ENCODE data around the gene C1orf141.
A peak's percentile ranks its signal among the peaks of the same experiment; 100 is the strongest.

C1orf141 gene

GRCh38 chr1:67061266-67061665 is 73.5 kb downstream of the C1orf141 start:
- peaks cover 4% of the 10 kb centered on the region for H3K4me1 ChIP-seq (ENCODE audit: control insufficient read depth, insufficient read depth, low read length)
- no peak overlapping the region for H3K4me3 ChIP-seq (ENCODE audit: insufficient read depth, low read depth, low read length)
- H3K27me3 ChIP-seq (ENCODE audit: control insufficient read depth, insufficient read depth, low read length, poor library complexity, severe bottlenecking), result no peaks in the 10 kb centered on the region
- no peak overlapping the region for H3K27ac ChIP-seq (ENCODE audit: insufficient read depth, low read depth, low read length, poor library complexity, severe bottlenecking)
- WGBS, 2 experiments, result 90 to 94% methylated on average over 2 of the region's 2 CpGs
- no peaks in the 10 kb centered on the region for H3K9me3 ChIP-seq (ENCODE audit: control insufficient read depth, low read length)
- H3K36me3 ChIP-seq (ENCODE audit: control insufficient read depth, insufficient read depth, low read length), result no peaks in the 10 kb centered on the region

DNA sequence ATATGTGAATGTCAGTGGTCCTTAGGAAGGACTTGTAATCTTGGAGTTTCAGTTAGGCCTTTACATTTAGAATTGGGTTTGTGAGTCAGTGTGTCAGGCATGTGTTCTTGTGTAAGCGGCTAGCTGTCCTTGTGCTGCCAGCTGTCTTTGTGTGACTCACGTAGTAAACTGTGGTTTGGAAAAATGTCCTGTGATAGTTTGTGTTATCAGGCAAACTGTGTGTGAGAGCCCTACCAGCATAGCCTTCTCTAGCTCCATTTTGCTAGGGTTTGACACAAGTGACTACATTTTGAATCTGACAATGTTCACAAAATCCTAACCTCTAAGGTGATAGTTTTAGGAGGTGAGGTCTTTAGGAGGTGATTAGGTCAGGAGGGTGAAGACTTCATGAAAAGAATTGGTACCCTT is 74.0 kb downstream of the C1orf141 start:
- WGBS, 2 experiments, result 92 to 95% methylated on average over 2 of the region's 2 CpGs
- Histone ChIP-seq H3K27ac (ENCODE audit: insufficient read depth, low read depth, low read length, poor library complexity, severe bottlenecking) (no peak overlapping the region), H3K4me3 (ENCODE audit: insufficient read depth, low read depth, low read length) (no peak overlapping the region)

DNA sequence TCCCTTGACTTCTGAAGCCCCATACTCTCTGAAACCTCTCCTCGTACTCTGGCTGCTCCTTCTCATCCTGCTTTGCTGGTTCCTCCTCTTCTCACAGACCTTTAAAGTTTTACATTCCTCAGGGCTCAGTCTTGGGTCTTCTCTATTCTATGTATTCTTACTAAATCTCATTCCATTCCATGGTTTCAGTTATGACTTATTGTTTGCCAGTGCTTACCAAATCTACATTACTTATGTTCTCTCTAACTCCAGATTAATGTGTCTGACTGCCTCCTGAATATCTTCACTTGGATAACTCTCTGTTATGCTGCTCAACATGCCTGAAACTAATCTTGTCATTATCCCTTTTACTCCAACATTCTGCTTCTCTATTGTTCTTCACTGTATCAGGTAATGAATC is 75.4 kb downstream of the C1orf141 start:
- no peaks in the 10 kb centered on the region for H3K27me3 ChIP-seq (ENCODE audit: control insufficient read depth, insufficient read depth, low read length, poor library complexity, severe bottlenecking)
- no peaks in the 10 kb centered on the region for H3K9me3 ChIP-seq (ENCODE audit: control insufficient read depth, low read length)
- no peak overlapping the region for H3K4me3 ChIP-seq (ENCODE audit: insufficient read depth, low read depth, low read length)
- peaks cover 4% of the 10 kb centered on the region for H3K4me1 ChIP-seq (ENCODE audit: control insufficient read depth, insufficient read depth, low read length)
- WGBS, 2 experiments, result 92 to 95% methylated on average over 1 of the region's 1 CpG
- no peak overlapping the region for H3K27ac ChIP-seq (ENCODE audit: insufficient read depth, low read depth, low read length, poor library complexity, severe bottlenecking)
- H3K36me3 ChIP-seq (ENCODE audit: control insufficient read depth, insufficient read depth, low read length), result no peaks in the 10 kb centered on the region

More for the DNA sequence above, 74.0 kb downstream of the C1orf141 start:
- H3K27me3 ChIP-seq (ENCODE audit: control insufficient read depth, insufficient read depth, low read length, poor library complexity, severe bottlenecking), result no peaks in the 10 kb centered on the region
- no peaks in the 10 kb centered on the region for H3K36me3 ChIP-seq (ENCODE audit: control insufficient read depth, insufficient read depth, low read length)
- peaks cover 4% of the 10 kb centered on the region for H3K4me1 ChIP-seq (ENCODE audit: control insufficient read depth, insufficient read depth, low read length)
- H3K9me3 ChIP-seq (ENCODE audit: control insufficient read depth, low read length), result no peaks in the 10 kb centered on the region

- Histone ChIP-seq H3K27ac (ENCODE audit: insufficient read depth, low read depth, low read length, poor library complexity, severe bottlenecking) (no peak overlapping the region), H3K4me1 (ENCODE audit: control insufficient read depth, insufficient read depth, low read length) (peaks cover 4% of the 10 kb centered on the region), H3K9me3 (ENCODE audit: control insufficient read depth, low read length) (no peaks in the 10 kb centered on the region), H3K4me3 (ENCODE audit: insufficient read depth, low read depth, low read length) (no peak overlapping the region), H3K27me3 (ENCODE audit: control insufficient read depth, insufficient read depth, low read length, poor library complexity, severe bottlenecking) (no peaks in the 10 kb centered on the region), H3K36me3 (ENCODE audit: control insufficient read depth, insufficient read depth, low read length) (no peaks in the 10 kb centered on the region)
- WGBS, 2 experiments, result 86 to 88% methylated on average over 3 of the region's 3 CpGs
Measured at GRCh38 chr1:67058761-67059160, 76.0 kb downstream of the C1orf141 start.

DNA sequence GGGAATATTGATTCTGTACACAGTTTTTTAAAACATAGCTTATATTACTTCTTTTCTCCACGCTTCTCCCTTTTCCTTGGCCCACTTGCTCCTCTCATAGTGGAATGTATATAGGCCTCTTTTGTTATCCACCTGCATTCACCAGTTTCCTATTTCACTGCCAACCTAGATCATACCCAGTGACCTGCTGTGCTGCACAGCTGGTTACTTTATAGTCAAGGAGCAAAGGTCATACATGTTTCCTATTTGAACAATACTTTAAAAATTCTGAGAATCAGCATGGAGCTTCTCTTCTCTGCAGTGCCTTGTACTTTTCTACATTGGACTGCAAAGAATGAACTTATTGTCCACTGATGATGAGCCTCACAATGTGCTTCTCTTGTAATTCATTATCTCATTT is 76.5 kb downstream of the C1orf141 start:
- no peak overlapping the region for H3K27ac ChIP-seq (ENCODE audit: insufficient read depth, low read depth, low read length, poor library complexity, severe bottlenecking)
- no peaks in the 10 kb centered on the region for H3K9me3 ChIP-seq (ENCODE audit: control insufficient read depth, low read length)
- 62 to 63% methylated on average over 1 of the region's 1 CpG for WGBS, 2 experiments
- H3K4me1 ChIP-seq (ENCODE audit: control insufficient read depth, insufficient read depth, low read length), result peaks cover 4% of the 10 kb centered on the region
- H3K27me3 ChIP-seq (ENCODE audit: control insufficient read depth, insufficient read depth, low read length, poor library complexity, severe bottlenecking), result no peaks in the 10 kb centered on the region
- no peak overlapping the region for H3K4me3 ChIP-seq (ENCODE audit: insufficient read depth, low read depth, low read length)
- no peaks in the 10 kb centered on the region for H3K36me3 ChIP-seq (ENCODE audit: control insufficient read depth, insufficient read depth, low read length)

- H3K27me3 ChIP-seq (ENCODE audit: control insufficient read depth, insufficient read depth, low read length, poor library complexity, severe bottlenecking), result no peaks in the 10 kb centered on the region
- no peaks in the 10 kb centered on the region for H3K9me3 ChIP-seq (ENCODE audit: control insufficient read depth, low read length)
- H3K36me3 ChIP-seq (ENCODE audit: control insufficient read depth, insufficient read depth, low read length), result peaks cover 2% of the 10 kb centered on the region
- peak within 1 kb of the TSS; percentile 90 for H3K27ac ChIP-seq (ENCODE audit: insufficient read depth, low read depth, low read length, poor library complexity, severe bottlenecking)
- H3K4me1 ChIP-seq (ENCODE audit: control insufficient read depth, insufficient read depth, low read length), result peaks cover under 1% of the 10 kb centered on the region
- 2% methylated on average over 72 to 73 of the region's 73 CpGs for WGBS, 2 experiments
- peak within 1 kb of the TSS; percentile 88 for H3K4me3 ChIP-seq (ENCODE audit: insufficient read depth, low read depth, low read length)
Measured at GRCh38 chr1:67053785-67054772, 80.7 kb downstream of the C1orf141 start, which contains the start of gene SLC35D1. Gene SLC35D1 (minus strand): TSS chr1:67054148. CDS start chr1:67054013, 135 bp downstream.

GRCh38 chr1:67053535-67053784 is 81.3 kb downstream of the C1orf141 start:
- Histone ChIP-seq H3K27ac (ENCODE audit: insufficient read depth, low read depth, low read length, poor library complexity, severe bottlenecking) (peak overlapping the region; percentile 90), H3K4me3 (ENCODE audit: insufficient read depth, low read depth, low read length) (peak overlapping the region; percentile 88), H3K27me3 (ENCODE audit: control insufficient read depth, insufficient read depth, low read length, poor library complexity, severe bottlenecking) (no peaks in the 10 kb centered on the region), H3K36me3 (ENCODE audit: control insufficient read depth, insufficient read depth, low read length) (peaks cover 3% of the 10 kb centered on the region), H3K4me1 (ENCODE audit: control insufficient read depth, insufficient read depth, low read length) (no peaks in the 10 kb centered on the region), H3K9me3 (ENCODE audit: control insufficient read depth, low read length) (no peaks in the 10 kb centered on the region)
- 0% methylated on average over 34 of the region's 34 CpGs for WGBS, 2 experiments

- Histone ChIP-seq H3K4me1 (ENCODE audit: control insufficient read depth, insufficient read depth, low read length) (no peaks in the 10 kb centered on the region), H3K27me3 (ENCODE audit: control insufficient read depth, insufficient read depth, low read length, poor library complexity, severe bottlenecking) (no peaks in the 10 kb centered on the region), H3K4me3 (ENCODE audit: insufficient read depth, low read depth, low read length) (peak overlapping the region; percentile 88), H3K36me3 (ENCODE audit: control insufficient read depth, insufficient read depth, low read length) (peaks cover 3% of the 10 kb centered on the region), H3K27ac (ENCODE audit: insufficient read depth, low read depth, low read length, poor library complexity, severe bottlenecking) (no peak overlapping the region), H3K9me3 (ENCODE audit: control insufficient read depth, low read length) (no peaks in the 10 kb centered on the region)
- 8 to 9% methylated on average over 25 of the region's 25 CpGs for WGBS, 2 experiments
Measured at GRCh38 chr1:67052741-67053534, 81.8 kb downstream of the C1orf141 start.

DNA sequence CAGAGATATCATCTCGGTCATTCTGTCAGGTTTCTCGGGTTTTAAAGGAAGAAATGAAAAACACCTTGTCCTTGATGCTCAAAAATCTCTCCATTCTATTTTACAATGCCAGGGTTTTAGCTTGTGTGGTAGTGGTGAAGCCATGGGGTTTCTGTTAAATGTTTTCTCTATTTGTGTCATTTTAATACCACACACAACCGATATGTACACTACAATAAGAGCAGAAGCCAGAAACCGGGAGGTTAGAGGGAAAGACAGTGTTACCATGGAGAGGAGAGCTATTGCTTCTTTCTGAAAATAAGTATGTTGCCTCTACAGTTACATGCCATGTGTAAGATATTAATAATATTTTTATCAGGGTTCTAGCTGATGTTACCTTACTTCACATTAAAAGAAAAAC is 83.6 kb downstream of the C1orf141 start:
- peaks cover 3% of the 10 kb centered on the region for H3K36me3 ChIP-seq (ENCODE audit: control insufficient read depth, insufficient read depth, low read length)
- H3K27ac ChIP-seq (ENCODE audit: insufficient read depth, low read depth, low read length, poor library complexity, severe bottlenecking), result no peak overlapping the region
- WGBS, 2 experiments, result 67 to 69% methylated on average over 3 to 4 of the region's 4 CpGs
- H3K9me3 ChIP-seq (ENCODE audit: control insufficient read depth, low read length), result no peaks in the 10 kb centered on the region
- H3K4me3 ChIP-seq (ENCODE audit: insufficient read depth, low read depth, low read length), result no peak overlapping the region
- H3K27me3 ChIP-seq (ENCODE audit: control insufficient read depth, insufficient read depth, low read length, poor library complexity, severe bottlenecking), result no peaks in the 10 kb centered on the region
- no peaks in the 10 kb centered on the region for H3K4me1 ChIP-seq (ENCODE audit: control insufficient read depth, insufficient read depth, low read length)

- WGBS, 2 experiments, result 91 to 97% methylated on average over 3 to 4 of the region's 4 CpGs
- peaks cover 4% of the 10 kb centered on the region for H3K36me3 ChIP-seq (ENCODE audit: control insufficient read depth, insufficient read depth, low read length)
- no peaks in the 10 kb centered on the region for H3K9me3 ChIP-seq (ENCODE audit: control insufficient read depth, low read length)
- H3K27ac ChIP-seq (ENCODE audit: insufficient read depth, low read depth, low read length, poor library complexity, severe bottlenecking), result no peak overlapping the region
- no peaks in the 10 kb centered on the region for H3K27me3 ChIP-seq (ENCODE audit: control insufficient read depth, insufficient read depth, low read length, poor library complexity, severe bottlenecking)
- H3K4me1 ChIP-seq (ENCODE audit: control insufficient read depth, insufficient read depth, low read length), result no peaks in the 10 kb centered on the region
- no peak overlapping the region for H3K4me3 ChIP-seq (ENCODE audit: insufficient read depth, low read depth, low read length)
Measured at GRCh38 chr1:67044631-67045270, 90.0 kb downstream of the C1orf141 start.
